GM18508 (cell line): ENCODE results near the gene SKIL.

ENCODE experiments used
- ATAC-seq: cut with Tn5 transposase; IDR thresholded peaks from one replicate; pipeline ENCODE4 v1.9.1; 2021; ENCODE audit warnings: moderate number of reproducible peaks; ENCODE audit not compliant: insufficient read depth, unreplicated experiment

SKIL gene

GRCh38 chr3:170386468-170386867, 29.0 kb downstream of the SKIL start:
- ATAC-seq = no peak

- ATAC-seq = no peak
Observed at GRCh38 chr3:170387950-170388349, 30.4 kb downstream of the SKIL start.

DNA sequence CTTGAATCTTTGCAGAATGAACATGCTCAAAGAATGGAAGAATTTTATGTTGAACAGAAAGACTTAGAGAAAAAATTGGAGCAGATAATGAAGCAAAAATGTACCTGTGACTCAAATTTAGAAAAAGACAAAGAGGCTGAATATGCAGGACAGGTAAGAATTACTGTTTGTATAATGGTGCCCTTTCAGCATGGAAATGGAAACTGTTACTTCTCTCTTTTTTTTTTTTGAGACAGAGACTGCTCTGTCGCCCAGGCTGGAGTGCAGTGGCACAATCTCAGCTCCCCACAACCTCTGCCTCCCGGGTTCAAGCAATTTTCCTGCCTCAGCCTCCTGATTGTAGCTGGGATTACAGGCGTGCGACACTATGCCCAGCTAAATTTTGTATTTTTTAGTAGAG, 33.6 kb downstream of the SKIL start:
- ATAC-seq = no peak

GRCh38 chr3:170397685-170398084, 40.2 kb downstream of the SKIL start:
- no peak for ATAC-seq

DNA sequence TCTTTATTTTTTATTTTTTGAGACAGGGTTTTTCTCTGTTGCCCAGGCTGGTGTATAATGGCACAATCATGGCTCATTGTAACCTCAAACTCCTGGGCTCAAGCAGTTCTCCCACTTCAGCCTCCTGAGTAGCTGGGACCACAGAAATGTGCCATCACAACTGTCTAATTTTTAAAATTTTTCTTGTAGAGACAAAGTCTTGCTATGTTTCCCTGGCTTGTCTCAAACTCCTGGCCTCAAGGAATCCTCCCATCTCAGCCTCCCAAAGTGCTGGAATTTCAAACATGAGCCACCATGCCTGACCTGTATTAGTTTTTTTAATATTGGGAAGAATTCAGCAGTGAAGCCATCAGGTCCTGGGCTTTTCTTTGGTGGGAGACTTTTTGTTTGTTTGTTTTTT, 47.6 kb downstream of the SKIL start:
- no peak for ATAC-seq

- ATAC-seq = no peak
Observed at GRCh38 chr3:170410428-170411029, 53.0 kb downstream of the SKIL start.

DNA sequence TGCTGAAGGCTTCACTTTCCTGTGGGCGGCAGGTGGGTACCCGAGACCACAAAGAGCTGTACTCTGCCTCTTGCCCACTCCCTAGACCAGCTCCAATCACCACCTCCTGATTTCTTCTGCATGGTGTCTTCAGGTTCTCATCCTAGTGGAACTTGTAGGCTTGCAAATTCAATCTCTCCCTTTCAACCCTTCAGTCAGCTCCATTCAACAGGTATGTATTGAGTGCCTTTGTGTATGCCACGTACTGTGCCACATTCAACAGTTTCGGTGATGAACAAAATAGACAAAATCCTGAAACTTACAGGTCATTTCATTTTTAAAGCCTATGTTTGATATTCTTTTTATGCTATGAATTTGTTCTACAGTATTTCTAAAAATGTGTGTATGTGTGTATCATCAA, 55.8 kb downstream of the SKIL start:
- ATAC-seq = no peak

DNA sequence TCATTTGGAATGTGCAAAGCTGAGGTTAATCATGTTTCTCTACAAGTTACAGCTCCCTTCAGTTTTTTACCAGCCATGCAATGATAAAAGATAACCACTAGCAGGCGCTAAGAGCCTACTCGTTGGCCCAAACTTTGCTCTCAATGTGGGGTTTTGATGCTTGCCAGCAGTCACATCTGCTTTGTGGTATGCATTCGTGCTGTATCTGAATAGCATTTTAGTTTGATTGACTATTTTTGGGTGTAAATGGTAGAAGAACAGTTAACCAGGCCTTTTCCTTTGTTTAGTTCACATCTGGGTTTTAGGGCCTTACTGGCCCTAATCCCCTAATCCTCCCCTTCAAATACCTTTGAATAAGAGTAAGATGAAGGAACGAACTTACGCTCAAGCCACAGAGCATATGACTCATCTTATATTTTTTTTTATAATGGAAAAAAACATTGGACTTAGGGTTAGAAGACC, 56.7 kb downstream of the SKIL start:
- ATAC-seq = no peak

DNA sequence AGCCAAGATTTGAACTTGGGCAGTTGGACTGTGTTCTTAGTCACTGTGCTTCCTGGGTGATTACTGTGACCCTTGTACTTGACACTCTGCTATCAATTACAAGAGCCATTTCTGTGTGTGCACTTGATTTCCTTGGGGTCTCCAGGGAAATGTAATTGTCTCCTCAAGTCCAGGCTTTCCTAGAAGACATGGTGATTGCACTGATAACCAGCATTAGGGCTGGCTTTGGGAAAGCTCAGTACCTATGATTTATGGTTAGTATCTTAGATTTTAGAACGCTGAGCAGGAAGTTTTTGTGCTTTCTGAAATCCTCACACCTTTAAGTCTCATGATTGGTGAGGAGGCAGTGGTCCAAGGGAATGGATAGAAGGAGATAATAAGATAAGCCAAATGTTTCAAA, 59.6 kb downstream of the SKIL start:
- no peak for ATAC-seq

DNA sequence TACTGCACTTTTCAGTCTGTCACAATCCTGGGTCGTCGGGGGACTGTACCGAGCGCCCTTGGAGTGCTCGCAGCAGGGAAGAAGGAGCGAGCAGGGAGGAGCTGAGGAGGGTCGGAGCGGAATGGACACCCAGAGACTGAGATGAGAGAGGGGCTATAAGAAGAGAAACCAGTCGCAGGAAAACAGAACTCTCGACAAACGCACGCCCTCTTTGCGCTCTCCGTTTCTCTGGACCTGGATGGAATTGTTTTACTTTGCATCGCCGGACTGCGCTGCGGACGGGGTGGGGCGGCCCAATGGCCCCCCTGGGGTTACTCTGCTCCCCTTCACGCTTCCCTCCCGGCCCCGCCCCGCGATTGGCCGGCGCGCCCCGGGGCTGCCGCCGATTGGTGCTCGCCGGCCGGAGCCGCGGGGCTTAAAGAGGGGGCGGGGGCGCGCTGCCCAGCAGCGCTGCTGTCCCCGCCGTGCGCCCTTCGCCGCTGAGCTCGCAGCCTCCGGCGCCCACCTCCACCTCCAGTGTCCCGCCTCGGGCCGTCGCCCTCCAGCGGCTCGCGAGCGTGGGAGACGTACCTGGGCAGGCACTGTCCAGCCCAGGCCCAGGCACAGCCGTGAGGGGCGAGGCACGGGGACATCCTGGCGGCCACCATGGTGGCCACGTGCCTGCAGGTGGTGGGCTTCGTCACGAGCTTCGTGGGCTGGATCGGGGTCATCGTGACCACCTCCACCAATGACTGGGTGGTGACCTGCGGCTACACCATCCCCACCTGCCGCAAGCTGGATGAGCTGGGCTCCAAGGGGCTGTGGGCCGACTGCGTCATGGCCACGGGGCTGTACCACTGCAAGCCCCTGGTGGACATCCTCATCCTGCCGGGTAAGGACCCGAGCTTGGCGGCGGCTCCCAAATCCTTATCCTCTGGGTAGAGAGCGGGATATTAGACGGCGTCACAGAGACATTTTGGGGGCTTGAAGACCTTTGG, 61.2 kb downstream of the SKIL start, which contains the start of gene CLDN11:
Gene CLDN11 (plus strand): TSS at position 447 of the 977 bp plus-strand sequence. CDS start 199 bp downstream, at position 646.
- no peak for ATAC-seq

- ATAC-seq = no peak
Observed at GRCh38 chr3:170419557-170420087, 62.1 kb downstream of the SKIL start.

- ATAC-seq = no peak
Observed at GRCh38 chr3:170420307-170420821, 62.8 kb downstream of the SKIL start.

GRCh38 chr3:170421111-170421641, 63.7 kb downstream of the SKIL start:
- ATAC-seq = no peak

GRCh38 chr3:170421758-170422157, 64.2 kb downstream of the SKIL start:
- ATAC-seq = no peak

- no peak for ATAC-seq
Observed at GRCh38 chr3:170423001-170423615, 65.6 kb downstream of the SKIL start.

- ATAC-seq = no peak
Observed at GRCh38 chr3:170424879-170425278, 67.4 kb downstream of the SKIL start.

GRCh38 chr3:170425491-170426239, 68.2 kb downstream of the SKIL start:
- ATAC-seq = no peak

DNA sequence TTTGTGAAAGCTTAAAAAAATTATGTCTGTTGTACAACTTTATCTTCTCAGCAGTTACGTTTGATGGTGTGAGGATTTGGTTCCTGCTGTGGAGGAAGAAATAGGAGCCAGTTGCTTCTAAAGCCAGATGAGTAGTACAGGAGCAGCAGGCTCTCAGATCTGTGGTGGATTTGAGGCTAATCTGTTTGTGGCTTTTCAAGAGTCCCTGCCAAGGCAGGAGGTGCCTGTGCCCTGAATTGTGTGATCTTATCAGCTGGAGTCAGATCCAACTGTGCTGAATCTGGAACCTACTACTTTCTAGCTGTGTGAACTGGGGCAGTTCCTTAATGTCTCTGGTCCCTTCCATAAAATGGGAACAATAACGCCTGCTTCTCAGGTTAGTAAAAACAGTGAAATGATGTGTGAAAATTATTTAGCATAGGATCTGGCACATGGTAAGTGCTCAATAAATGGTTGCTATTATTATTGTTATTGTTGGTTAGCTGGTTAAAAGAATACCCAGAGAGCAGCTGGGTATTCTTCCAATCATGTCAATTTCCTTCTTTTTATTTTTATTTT, 68.8 kb downstream of the SKIL start:
- ATAC-seq = no peak

- ATAC-seq = no peak
Observed at GRCh38 chr3:170428095-170428494, 70.6 kb downstream of the SKIL start.
